Amygdala (tissue), 56 donors: ENCODE measurements around the gene MOV10L1.
"Not testable (repeated sequence)": the region's sequence is repeated elsewhere in the genome, so short reads cannot be mapped to it uniquely, and the experiment has no call there.

Experiments used
- DNase-seq, 56 donors: peaks; one replicate each; lab custom pipeline; 2025; lab: John Stamatoyannopoulos, UW

MOV10L1 gene

DNA sequence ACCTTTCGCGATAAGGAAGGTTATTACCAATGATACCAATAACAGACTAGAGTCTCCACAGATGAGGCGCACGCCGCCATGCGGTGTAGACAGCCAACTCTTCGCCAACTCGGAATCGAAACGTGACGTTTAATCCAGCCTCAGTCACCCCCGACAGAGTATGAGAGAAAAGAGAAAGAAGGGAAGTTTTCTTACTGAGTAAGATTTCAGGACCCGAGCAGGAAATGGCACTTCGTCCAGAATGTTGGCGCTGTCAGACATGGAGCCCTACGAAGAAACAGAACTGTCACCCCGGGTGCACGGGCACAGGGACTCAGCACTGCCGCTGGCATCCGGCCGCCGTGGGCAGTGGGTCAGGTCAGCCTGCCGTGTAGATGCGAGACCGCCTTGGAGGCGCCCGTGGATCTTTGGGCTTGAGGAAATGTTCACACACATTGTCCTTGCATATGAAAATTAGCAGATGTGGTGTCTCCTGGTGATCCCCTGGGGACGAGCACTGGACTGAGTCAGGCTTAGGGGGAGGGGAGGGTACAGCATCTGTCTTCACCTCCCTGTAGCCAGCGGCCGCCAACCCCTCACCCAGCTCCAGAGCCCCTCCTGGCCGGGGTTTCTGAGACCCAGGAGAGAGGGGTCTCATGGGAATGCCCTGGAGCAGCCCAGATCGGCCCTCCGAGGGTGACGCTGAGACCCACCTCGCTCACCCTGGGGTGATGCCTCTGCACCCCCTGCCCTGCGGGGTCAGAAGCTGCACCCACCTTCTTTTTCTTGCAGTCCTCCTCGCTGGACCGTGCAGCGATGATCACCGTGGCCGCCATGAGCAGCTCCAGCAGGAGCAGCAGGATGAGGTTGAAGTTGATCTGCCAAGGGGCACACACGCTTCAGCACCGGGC is 12.9 kb upstream of the MOV10L1 start:
- no peak for DNase-seq

DNA sequence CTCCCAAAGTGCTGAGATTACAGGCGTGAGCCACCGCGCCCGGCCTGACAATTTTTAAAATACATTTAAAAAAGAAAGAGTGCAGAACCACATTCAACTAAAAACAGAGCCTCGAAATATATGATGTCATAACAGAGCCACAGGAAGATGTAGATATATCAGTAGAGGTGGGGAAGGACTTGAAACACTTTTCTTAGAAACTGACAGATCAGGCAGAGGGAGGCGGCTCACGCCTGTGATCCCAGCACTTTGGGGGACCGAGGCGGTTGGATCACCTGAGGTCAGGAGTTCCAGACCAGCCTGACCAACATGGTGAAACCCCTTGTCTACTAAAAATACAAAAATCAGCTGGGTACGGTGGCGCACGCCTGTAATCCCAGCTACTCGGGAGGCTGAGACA is 11.6 kb upstream of the MOV10L1 start:
- DNase-seq, result no peak

DNA sequence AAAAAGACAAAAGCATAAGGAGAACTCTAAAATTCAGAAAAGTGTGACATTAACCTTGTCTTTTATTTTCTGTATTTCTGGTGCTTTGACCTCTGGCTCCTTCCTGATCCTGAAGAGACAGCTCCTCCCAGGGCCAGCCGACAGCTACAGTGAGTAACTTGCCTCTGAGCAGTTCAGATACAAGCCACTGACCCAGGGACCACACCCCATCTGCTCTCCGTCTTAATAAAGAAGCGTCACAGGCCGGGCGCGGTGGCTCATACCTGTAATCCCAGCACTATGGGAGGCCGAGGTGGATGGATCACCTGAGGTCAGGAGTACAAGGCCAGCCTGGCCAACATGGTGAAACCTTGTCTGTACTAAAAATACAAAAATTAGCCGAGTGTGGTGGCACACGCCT is 11.0 kb upstream of the MOV10L1 start:
- no peak for DNase-seq

DNA sequence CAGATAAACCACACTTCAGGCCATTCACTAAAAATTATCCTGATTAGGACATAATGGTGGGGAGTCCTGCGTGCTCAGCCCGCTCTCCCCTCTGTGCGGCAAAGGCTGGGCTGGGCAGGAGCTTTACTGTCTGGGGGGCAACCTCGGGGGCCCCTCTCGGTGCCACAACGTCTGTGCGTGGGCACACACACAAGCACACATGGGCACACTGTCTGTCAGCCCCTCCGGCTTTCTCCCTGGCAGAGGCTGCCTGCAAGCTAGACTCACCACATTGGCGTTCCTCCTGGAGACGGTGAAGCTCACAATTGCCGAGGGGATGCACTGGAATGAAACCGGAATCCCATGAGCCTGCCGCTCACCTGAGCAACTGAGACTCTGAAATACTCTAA is 9.7 kb upstream of the MOV10L1 start:
- DNase-seq, result no peak

DNA sequence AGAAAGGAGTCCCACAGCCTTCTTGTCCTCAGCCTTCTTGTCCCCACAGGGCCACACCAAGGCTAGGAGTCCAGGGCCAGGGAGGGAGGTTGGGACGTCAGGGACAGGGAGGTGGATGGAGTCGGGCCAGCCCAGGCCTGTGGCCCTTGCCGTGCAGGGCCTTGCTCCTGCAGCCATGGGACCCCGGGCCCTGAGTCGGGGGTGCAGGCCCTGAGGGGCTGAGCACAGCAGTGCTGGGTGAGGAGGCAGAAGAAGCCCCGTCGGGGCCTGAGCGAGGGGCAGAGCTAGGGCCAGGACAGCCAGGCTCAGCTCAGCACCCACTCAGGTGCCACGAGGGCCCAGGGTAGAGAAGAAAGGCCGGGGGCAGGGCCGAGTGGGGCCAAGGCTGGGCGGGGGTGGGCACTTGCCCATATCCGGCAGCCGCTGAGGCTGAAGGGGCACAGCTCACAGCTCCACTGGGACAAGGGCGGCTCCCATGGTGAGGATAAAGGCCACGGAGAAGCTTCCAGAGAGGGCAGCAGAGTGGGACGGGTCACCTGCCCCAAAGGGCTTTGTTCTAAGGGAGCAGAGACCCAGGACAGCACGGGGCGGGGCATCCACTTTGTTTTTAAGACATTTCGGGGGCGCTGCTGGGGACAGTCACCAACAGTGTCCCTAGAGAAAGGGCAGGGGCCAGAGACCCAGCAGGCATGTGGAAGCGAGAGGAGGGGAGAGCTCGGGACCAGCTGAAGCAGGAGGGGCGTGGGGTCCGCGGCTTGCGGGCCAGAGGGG is 8.2 kb upstream of the MOV10L1 start:
- no peak for DNase-seq

DNA sequence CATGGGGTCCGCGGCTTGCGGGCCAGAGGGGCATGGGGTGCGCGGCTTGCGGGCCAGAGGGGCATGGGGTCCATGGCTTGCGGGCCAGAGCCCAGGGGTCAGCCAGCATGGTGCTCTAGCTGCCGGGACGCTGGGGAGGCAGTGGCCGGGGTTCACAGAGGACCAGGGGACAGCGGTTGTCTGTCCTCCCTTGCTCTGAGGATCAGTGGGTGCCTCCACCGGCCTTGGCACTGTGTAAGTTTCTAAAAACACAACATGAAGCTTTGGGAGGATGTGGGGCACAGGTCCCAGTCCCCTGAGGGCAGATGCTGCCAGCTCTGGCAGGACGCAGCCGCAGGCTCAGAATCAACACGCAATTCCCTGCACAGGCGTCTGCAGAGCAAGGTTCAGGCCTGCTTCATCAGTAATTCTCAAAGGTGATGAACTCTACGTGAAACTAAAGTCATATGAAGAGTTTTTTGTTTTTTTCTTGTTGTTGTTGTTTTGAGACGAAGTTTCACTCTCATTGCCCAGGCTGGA is 7.5 kb upstream of the MOV10L1 start:
- no peak for DNase-seq

DNA sequence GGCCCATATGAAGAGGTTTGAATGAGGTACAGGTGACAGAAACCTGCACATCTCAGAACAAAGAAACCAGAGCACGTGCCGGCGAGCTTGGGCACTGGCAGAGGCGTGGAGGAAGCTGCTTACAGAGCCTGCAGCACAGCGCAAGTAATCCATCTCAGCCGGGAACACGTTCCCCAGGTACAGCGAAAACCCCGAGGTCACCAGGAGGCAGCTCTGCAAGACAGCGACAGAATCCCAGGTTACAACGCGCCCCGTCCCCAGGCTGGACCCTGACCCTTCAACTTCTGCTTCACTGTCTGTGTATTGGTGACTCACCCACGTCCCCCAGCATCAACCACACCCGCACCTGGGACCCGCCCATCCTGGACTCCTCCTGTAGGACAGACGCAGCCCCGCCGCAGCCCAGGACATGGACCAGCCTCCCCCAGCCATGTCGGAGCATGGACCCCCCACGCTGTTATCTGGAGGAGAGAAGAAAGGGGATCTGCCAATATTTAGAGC is 6.8 kb upstream of the MOV10L1 start:
- DNase-seq, result no peak

DNA sequence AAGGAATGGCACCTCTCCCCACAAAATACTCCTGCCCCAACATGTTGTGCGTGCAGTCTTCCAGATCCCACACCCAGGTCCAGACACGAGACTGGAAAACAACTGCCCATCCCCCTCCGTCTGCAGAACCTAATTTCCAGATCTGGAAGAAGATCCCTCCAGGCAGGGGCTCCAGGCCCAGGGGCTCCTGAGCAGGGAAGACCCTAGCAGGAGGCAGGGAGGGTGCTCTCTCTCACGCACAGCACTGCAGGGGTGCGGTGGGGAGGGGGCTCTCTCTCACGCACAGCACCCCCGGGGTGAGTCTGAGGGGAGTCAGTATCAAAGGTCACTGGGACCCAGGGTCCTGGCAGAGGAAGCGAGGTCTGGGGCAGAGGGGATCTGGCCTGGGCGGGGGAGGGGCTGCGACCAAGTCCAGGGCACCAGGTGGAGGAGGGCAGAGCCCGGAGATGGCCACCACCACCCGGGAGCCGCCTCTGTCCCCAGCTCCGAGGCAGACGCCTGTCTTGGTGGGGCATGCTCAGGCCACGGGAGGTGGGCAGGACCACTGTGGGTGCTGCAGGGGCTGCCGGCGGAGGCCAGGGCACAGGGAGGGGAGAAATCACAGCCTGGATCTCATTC is 6.2 kb upstream of the MOV10L1 start:
- DNase-seq, result no peak

DNA sequence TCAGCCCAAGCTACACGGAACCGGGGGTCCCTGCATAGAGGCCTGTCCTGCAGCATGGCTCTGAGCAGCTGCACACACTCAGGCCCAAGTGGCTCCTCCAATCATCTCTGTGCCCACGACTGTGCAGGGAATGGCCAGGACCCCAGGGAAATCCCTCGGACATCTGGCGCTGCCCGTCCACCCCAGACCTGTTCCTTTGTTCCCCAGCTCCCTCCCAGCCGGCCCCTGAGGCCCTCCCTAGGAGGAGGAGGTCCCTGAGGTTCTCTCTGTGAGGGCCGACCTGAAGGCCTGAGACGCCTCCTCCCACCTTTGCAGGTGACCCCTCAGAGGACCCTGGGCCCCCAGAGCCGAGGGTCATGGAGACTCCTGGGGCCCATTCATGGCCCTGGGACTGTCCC is 5.7 kb upstream of the MOV10L1 start:
- no peak for DNase-seq

DNA sequence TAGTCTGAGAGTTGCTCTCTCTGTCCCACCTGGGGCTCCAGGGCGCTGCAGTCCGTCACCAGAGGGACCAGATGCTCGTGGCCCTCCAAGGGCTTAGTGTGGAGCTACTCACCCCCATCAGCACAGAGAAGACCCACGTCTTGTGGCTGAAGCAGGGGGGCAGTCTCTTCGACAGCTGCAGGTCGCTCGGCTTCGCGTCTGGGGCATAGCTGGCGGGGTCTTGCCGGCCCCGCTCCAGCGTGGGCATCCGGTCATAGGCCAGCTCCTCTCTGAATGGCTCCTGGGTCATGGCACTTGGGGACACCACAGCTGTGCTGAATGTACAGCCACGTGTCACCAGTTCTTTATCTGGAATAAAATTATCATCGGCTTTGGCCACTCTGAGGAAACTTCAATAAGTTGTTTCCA is 5.2 kb upstream of the MOV10L1 start:
- no peak for DNase-seq

DNA sequence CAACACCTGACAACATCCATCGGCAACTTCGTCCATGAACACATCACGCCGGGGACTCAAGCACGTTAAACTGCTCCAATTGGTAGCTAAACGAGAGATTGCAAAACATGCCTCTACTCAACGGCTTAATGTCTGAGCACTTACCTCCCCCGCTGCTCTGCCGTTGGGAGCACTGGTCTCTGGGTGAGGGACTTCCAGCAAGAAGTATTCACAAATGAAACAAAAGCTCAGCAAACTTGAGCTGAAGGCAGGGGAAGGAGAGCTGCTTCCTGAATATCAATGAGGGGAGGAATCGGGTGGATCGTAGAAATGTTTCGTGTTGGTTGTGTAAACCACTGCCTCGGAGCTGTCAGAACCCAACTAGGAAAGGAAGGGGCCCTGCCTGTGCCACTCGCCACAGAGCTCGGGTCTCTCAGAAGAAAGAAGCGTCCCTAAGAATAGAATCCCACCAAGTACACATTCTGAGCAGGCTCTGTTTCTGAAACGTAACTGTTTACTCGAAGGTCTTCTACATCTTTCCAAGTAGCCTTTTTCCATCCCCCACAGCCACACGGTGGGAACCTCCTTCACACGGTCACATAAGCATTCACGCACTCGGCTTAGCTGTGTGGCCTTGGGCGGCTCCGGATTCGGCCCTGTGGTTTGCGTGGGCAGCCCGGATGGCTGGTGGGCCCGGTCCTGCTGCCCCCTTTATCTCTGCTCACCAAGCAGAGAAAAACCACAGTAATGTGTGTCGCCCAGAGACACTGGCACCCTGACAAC is 4.4 kb upstream of the MOV10L1 start, which contains the start of gene MLC1:
Gene MLC1, minus strand, starts transcription at position 216 of the 762 bp plus-strand sequence. CDS start 524 bp downstream, outside the sequence.
- DNase-seq, result peak in 23 of 56 donors; percentile 18 to 70 (median 33)

DNA sequence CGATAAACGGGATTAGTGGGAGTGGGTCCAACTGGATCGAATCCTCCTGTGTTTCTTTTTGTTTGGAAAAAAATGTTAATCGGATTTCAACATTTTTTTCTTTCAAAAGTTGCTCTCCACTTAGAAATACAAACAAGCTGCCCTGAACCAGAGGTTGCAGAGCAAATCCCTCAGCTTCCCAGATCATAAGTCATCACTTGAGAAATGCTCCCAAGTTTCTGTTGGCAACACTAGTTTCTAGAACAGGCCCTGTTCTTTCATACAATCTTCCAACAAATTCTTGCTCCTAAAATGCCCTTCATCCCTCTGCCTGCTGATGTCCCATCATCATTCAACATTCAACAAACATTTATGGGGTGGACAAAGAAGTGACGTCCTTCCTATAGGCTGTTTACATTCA is 3.3 kb upstream of the MOV10L1 start:
- no peak for DNase-seq

DNA sequence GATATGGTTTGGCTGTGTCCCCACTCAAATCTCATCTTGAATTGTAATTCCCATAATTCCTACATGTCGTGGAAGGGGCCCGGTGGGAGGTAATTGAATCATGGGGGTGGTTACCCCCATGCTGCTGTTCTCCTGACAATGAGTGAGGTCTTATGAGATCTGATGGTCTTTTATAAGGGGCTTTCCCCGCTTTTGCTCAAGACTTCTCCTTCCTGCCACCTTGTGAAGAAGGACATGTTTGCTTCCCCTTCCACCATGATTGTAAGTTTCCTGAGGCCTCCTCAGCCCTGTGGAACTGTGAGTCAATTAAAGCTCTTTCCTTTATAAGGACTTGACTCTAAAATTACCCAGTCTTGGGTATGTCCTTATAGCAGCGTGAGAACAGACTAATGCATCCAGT is 2.8 kb upstream of the MOV10L1 start:
- not testable (repeated sequence) for DNase-seq

DNA sequence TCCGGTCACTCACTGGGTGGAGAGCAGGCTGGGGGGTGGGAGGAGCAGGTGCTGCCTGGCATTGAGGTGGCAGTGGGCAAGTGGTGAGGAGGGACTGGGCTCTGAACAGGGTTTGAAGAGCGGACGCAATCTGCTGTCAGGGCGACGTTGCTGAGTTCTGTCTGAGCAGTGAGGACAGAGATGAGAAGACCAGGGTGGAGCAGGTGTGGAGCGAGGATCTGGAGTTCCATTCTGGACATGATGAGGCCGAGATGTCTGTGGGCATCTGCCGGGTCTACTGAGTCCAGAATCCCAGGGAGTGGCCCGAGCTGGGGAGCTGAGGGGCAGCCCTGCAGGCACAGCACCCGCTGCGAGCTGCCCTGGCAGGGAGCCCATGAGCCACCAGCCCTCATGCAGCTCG is 2.2 kb upstream of the MOV10L1 start:
- DNase-seq, result no peak

DNA sequence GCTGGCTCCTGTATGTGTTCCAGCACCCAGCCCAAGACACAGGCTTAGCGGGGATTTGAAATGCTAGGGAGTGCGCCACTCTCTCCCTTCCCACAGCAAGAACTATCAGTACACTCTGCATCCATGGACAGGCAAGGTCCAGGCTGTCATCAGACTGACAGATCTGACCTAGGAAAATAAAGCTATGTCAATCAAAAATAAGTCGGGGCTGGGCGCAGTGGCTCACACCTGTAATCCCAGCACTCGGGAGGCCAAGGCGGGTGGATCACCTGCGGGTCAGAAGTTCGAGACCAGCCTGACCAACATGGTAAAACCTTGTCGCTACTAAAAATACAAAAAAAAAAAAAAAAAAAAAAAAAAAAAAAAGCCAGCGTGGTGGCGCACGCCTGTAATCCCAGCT is 1.7 kb upstream of the MOV10L1 start:
- no peak for DNase-seq

DNA sequence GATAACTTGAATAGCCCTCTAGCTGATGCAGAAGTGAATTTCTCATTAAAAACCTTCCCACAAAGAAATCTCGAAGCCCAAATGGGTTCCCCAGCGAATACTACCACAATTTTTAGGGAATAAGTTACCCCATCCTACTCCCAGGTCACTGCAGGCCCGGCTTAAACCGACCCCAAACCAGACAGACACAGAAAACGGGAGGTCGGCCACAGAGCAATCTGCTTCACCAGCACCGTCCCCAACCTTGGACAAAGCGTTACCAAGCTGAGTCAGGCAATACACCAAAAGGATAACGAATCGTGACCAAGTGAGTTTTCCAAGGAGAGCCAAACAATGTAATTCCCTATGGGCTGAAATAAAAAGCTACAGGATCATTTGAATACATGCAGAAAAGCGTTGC is 575 bp upstream of the MOV10L1 start:
- no peak for DNase-seq

DNA sequence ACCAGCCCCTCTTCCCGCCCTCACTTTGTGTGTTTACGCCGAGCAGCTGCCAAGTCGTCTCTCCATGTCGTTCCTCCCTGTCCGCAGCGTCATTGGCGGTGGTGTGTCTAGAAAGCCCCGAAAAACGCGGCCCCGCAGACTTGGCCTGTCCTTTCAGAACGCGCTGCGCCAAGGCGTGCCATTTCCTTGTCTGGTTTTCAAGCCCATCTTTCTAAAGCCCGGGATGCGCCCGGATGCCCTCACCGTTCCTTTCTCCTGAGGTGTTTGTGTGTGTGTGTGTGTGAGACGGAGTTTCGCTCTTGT is 557 bp downstream of the MOV10L1 start:
- no peak for DNase-seq

DNA sequence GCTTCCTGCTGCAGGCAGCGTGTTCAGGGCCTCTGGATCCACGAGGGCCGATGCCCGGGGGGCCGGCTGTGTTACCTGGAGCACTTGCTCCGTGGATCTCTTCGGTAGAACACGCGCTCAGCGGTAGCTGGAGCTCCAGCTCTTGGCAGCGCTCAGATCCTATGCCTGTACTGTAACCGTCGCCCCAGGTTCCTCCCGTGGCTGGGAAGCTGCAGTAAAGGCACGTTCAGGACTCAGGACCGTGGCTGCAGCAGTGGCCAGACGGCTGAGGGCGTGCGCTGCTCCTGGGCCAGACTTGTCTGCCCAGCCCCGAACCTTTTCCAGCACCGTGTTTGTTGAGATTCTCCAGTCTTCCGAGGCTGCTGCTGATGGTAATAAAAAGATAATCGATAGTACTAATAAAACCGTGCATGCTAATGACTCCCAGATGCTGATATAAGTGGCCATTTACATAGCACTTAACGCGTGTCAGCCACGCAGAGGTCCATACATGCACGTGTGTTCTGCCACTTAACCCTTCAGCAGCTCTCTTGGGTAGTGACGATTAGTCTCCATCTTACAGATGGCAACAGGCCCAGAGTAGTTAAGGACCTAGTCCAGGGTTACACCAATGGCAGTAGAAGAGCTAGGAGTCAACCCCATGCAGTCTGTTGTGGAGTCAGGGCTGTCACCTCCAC is 1.4 kb downstream of the MOV10L1 start:
- DNase-seq, result no peak

DNA sequence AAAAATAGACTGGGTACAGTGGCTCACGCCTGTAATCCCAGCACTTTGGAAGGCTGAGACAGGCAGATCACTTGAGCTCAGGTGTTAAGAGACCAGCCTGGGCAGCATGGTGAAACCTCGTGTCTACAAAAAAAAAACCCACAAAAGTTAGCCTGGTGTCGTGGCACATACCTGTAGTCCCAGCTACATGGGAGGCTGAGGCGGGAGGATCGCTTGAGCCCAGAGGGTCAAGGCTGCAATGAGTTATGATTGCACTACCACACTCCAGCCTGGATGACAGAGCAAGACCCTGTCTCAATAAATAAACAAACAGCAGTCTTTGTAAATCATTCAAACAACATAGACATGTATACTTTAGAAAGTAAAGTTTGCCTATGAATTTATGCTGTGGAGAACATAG is 2.5 kb downstream of the MOV10L1 start:
- no peak for DNase-seq

DNA sequence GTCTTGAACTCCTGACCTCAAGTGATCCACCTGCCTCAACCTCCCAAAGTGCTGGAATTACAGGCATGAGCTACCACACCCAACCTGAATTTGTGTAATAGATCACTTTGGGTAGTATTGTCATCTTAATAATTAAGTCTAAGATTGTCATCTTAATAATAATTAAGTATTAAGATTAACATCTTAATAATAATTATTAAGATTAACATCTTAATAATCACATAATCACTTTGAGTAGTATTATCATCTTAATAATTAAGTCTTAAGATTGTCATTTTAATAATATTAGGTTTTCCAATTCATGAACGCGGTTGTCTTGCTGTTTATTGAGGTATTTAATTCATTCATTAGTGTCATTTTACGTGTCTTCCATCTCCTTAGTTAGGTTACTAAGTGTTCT is 8.2 kb downstream of the MOV10L1 start:
- DNase-seq, result no peak
